ENCODE results near the gene CAMTA1.

DNA sequence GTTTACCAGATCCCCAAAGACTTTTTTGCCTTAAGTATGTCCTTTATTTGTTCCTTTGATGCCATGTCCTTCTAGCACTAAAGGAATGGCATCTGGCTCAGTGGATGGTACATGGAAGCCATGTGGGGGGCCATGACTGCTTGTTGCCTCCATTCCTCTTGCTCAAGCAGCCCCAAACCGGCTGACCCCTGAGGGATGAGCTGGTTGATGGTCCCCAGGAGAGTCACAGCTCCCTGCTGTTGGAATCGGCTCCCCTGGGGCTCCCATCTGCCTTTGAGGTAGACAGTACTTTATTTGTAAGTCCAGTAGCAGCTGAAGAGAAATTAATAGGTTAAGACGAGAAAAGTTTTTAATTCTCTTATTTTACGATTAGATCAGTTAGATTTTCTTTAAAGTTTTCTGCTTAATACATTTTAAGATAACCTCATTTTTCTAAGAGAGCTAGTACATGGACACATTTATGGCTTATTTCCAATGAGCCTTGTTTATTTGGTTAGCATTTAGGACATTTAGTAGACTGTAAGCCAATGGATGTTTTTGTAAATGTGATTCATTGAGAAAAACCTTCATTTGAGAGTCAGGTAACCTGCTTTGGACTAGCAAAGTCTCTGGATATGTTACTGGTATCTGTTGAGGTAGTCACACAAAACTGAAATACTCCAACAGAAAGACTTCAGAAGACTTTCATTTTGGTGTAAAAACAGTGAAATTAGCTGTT, 88.2 kb downstream of the CAMTA1 start:
- no peak for TF ChIP-seq POLR2A (IDR thresholded peaks at IDR 0.05)
- TF ChIP-seq, protein P1, sequence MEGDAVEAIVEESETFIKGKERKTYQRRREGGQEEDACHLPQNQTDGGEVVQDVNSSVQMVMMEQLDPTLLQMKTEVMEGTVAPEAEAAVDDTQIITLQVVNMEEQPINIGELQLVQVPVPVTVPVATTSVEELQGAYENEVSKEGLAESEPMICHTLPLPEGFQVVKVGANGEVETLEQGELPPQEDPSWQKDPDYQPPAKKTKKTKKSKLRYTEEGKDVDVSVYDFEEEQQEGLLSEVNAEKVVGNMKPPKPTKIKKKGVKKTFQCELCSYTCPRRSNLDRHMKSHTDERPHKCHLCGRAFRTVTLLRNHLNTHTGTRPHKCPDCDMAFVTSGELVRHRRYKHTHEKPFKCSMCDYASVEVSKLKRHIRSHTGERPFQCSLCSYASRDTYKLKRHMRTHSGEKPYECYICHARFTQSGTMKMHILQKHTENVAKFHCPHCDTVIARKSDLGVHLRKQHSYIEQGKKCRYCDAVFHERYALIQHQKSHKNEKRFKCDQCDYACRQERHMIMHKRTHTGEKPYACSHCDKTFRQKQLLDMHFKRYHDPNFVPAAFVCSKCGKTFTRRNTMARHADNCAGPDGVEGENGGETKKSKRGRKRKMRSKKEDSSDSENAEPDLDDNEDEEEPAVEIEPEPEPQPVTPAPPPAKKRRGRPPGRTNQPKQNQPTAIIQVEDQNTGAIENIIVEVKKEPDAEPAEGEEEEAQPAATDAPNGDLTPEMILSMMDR (IDR thresholded peaks at IDR 0.05): no peak
